ENCODE data around the gene SHLD1.

DNA sequence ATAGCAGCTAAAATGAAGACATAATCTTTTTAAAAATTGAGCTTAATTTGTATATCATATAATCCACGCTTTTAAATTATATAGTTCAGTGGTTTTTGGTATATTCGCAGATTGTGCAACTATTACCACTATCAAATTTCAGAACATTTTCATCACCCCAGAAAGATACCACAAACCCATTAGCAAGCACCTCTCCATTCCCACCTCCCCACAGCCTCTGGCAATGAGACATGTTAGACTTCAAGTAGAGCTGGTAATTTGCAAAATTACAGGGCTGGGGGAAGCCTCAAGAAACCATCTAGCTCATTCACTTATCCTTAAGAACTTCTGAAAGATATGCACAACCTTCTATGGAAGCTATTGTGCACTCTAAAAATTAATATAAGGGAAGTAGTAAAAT is 163.0 kb downstream of the SHLD1 start:
- no peak for TF ChIP-seq ZNF565 (CRISPR knock-in tag; conservative IDR thresholded peaks at IDR 0.05; ENCODE audit: low read depth)
- no peak for TF ChIP-seq ISL1 (CRISPR knock-in tag; IDR thresholded peaks at IDR 0.05)
- TF ChIP-seq, protein P1, sequence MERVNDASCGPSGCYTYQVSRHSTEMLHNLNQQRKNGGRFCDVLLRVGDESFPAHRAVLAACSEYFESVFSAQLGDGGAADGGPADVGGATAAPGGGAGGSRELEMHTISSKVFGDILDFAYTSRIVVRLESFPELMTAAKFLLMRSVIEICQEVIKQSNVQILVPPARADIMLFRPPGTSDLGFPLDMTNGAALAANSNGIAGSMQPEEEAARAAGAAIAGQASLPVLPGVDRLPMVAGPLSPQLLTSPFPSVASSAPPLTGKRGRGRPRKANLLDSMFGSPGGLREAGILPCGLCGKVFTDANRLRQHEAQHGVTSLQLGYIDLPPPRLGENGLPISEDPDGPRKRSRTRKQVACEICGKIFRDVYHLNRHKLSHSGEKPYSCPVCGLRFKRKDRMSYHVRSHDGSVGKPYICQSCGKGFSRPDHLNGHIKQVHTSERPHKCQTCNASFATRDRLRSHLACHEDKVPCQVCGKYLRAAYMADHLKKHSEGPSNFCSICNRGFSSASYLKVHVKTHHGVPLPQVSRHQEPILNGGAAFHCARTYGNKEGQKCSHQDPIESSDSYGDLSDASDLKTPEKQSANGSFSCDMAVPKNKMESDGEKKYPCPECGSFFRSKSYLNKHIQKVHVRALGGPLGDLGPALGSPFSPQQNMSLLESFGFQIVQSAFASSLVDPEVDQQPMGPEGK (CRISPR knock-in tag; IDR thresholded peaks at IDR 0.05; ENCODE audit: borderline replicate concordance): no peak
- TF ChIP-seq BACH2 (CRISPR knock-in tag; IDR thresholded peaks at IDR 0.05; ENCODE audit: borderline replicate concordance): no peak
- no peak for TF ChIP-seq ZFP3 (CRISPR knock-in tag; IDR thresholded peaks at IDR 0.05)
